GM23338 (cell line): ENCODE measurements around the gene TGFB3.

ENCODE experiments used
- CREB1 ChIP-seq: fragments of 250-450 bp; sonication (Bioruptor Pico); IDR thresholded peaks from 2 replicates; pipeline ENCODE4 v1.5.0; 2020; ENCODE audit warnings: low read depth, mild to moderate bottlenecking, moderate library complexity
- CTCF ChIP-seq, 2 experiments: fragments of 200-600 bp in 1 of 2; sonication (generic) in 1 of 2; conservative IDR thresholded peaks; 2 replicates each; pipeline versions ENCODE4 v1.5.1 to v1.6.1; 2016 to 2017; ENCODE audit warnings: antibody characterized with exemption in 2 of 2, low read depth in 2 of 2, mild to moderate bottlenecking in 2 of 2, moderate library complexity in 1 of 2
- EZH2 ChIP-seq: fragments of 200-600 bp; sonication (generic); IDR thresholded peaks from one replicate; pipeline ENCODE4 v1.8.0; 2017; ENCODE audit warnings: antibody characterized with exemption, mild to moderate bottlenecking, low read depth; ENCODE audit not compliant: unreplicated experiment
- EZH2phosphoT487 ChIP-seq: fragments of 200-600 bp; sonication (generic); IDR thresholded peaks from one replicate; pipeline ENCODE4 v1.8.1; 2018; ENCODE audit warnings: antibody characterized with exemption; ENCODE audit not compliant: unreplicated experiment
- POLR2AphosphoS5 ChIP-seq: IDR thresholded peaks from 2 replicates; pipeline ENCODE4 v1.6.1; 2016; ENCODE audit warnings: antibody characterized with exemption, low read depth
- REST ChIP-seq: IDR thresholded peaks from one replicate; pipeline ENCODE4 v1.6.1; 2018; ENCODE audit warnings: antibody characterized with exemption; ENCODE audit not compliant: unreplicated experiment
- STAT1 ChIP-seq: IDR thresholded peaks from one replicate; pipeline ENCODE4 v1.6.1; 2016; ENCODE audit warnings: antibody characterized with exemption; ENCODE audit not compliant: unreplicated experiment
- ZNF331 ChIP-seq: fragments of 250-450 bp; sonication (Bioruptor Pico); IDR thresholded peaks from 2 replicates; pipeline ENCODE4 v1.5.0; 2020; ENCODE audit warnings: low read depth, mild to moderate bottlenecking, moderate library complexity

GRCh38 chr14:75971509-75971908, 10.3 kb downstream of the TGFB3 start:
- no peak for TF ChIP-seq CTCF (conservative IDR thresholded peaks at IDR 0.05; ENCODE audit: low read depth in 2 of 2)
- no peak for TF ChIP-seq POLR2AphosphoS5
- TF ChIP-seq STAT1: no peak
- no peak for TF ChIP-seq REST
- TF ChIP-seq EZH2: no peak
- TF ChIP-seq EZH2phosphoT487: no peak
- no peak for TF ChIP-seq CREB1 (CRISPR knock-in tag)
- no peak for TF ChIP-seq ZNF331
